K562 (cell line): ENCODE results near the gene FMNL1. TPM values are rescaled to one million over a fixed set of nuclear protein-coding genes. Genes with fewer than 3 reads are reported as not detected.
A peak's percentile ranks its signal among the peaks of the same experiment; 100 is the strongest.

ENCODE experiments used
- CHD2 ChIP-seq: IDR thresholded peaks from 2 replicates; pipeline ENCODE4 v1.6.1; 2011; ENCODE audit warnings: low read depth, low read length
- HNRNPH1 ChIP-seq: fragments of 200-400 bp; formaldehyde crosslinking; optimal IDR thresholded peaks from 2 replicates; pipeline ENCODE3; 2017; ENCODE audit warnings: low read depth, mild to moderate bottlenecking, low read length, moderate library complexity
- MIER1 ChIP-seq: fragments of 450-650 bp; IDR thresholded peaks from 2 replicates; pipeline ENCODE4 v1.6.1; 2016; ENCODE audit warnings: antibody characterized with exemption, mild to moderate bottlenecking, low read depth
- MTA2 ChIP-seq: fragments of 450-650 bp; IDR thresholded peaks from 2 replicates; pipeline ENCODE4 v1.6.1; 2016; ENCODE audit warnings: low read depth
- PHTF2 ChIP-seq: fragments of 250-450 bp; sonication (Bioruptor Pico); IDR thresholded peaks from 2 replicates; pipeline ENCODE4 v1.5.0; 2021; ENCODE audit warnings: mild to moderate bottlenecking
- SRSF1 ChIP-seq: fragments of 200-400 bp; formaldehyde crosslinking; IDR thresholded peaks from 2 replicates; pipeline ENCODE4 v1.6.1; 2017; ENCODE audit warnings: mild to moderate bottlenecking, low read depth, low read length, moderate library complexity
- TAF7 ChIP-seq: fragments of 450-650 bp; IDR thresholded peaks from 2 replicates; pipeline ENCODE4 v1.6.1; 2016; ENCODE audit warnings: missing genetic modification characterization, missing compliant biosample characterization
- ZBTB8A ChIP-seq: fragments of 450-650 bp; IDR thresholded peaks from 2 replicates; pipeline ENCODE4 v1.6.1; 2018; ENCODE audit warnings: mild to moderate bottlenecking, moderate library complexity; ENCODE audit not compliant: partially characterized antibody
- ZNF121 ChIP-seq: sonication (generic); formaldehyde crosslinking; conservative IDR thresholded peaks from 2 replicates; pipeline ENCODE4 v1.8.0; 2022; ENCODE audit warnings: missing genetic modification reagents
- ZNF232 ChIP-seq: sonication (generic); formaldehyde crosslinking; IDR thresholded peaks from 2 replicates; pipeline ENCODE4 v1.8.0; 2022; ENCODE audit warnings: mild to moderate bottlenecking, missing genetic modification reagents
- ZNF778 ChIP-seq: fragments of 450-650 bp; formaldehyde crosslinking; IDR thresholded peaks from 2 replicates; pipeline ENCODE4 v1.4.0; 2020; ENCODE audit warnings: mild to moderate bottlenecking, moderate library complexity
- polyA plus RNA-seq, 8 experiments: library from polyadenylated mRNA; depleted of rRNA in 4 of 8; stranded (reverse) in 5 of 8; unstranded in 3 of 8; fragments of >200 nt; fragmentation: Nextera tagmentation in 2 of 8; fragmentation: Illumina TruSeq in 1 of 8; extraction: Ambion mirVana in 2 of 8; extraction: Trizol in 1 of 8; gene quantifications; 2 replicates each; pipeline versions ENCODE4 v1.2.1 to v1.2.3, GENCODE V29; 2011 to 2014; ENCODE audit warnings: inconsistent platforms in 1 of 8, missing spikeins in 1 of 8
- total RNA-seq, 7 experiments: library from RNA; depleted of rRNA in 6 of 7; stranded (reverse); fragments of >200 nt in 6 of 7; fragmentation: Illumina TruSeq in 2 of 7; extraction: Trizol in 2 of 7; gene quantifications; 2 replicates each; pipeline versions ENCODE4 v1.2.1 to v1.2.3, GENCODE V29; 2011 to 2021; ENCODE audit warnings: low replicate concordance in 1 of 7
- TF ChIP-seq, protein P1 (sequence below): fragments of 450-650 bp; IDR thresholded peaks from 2 replicates; pipeline ENCODE4 v1.6.1; 2016; ENCODE audit warnings: low read depth
- TF ChIP-seq, protein P2 (sequence below), 2 experiments: fragments of 450-650 bp; conservative IDR thresholded peaks; 2 replicates each; pipeline ENCODE4 v1.6.1; 2017; ENCODE audit warnings: mild to moderate bottlenecking in 2 of 2, moderate library complexity in 2 of 2
- TF ChIP-seq, protein P3 (sequence below): sonication (generic); formaldehyde crosslinking; IDR thresholded peaks from 2 replicates; pipeline ENCODE4 v1.8.0; 2023; ENCODE audit warnings: mild to moderate bottlenecking, missing genetic modification reagents
- TF ChIP-seq, protein P4 (sequence below): fragments of 200-400 bp; formaldehyde crosslinking; IDR thresholded peaks from 2 replicates; pipeline ENCODE4 v1.6.1; 2017; ENCODE audit warnings: mild to moderate bottlenecking, low read depth, low read length, moderate library complexity

Gene FMNL1
- total and polyA plus RNA-seq, 9 of the 15 experiments (the other 6 are each of a cell fraction or from before 2014, with no cell fraction given): 0.70 to 36.6 (median 7.7) TPM

DNA sequence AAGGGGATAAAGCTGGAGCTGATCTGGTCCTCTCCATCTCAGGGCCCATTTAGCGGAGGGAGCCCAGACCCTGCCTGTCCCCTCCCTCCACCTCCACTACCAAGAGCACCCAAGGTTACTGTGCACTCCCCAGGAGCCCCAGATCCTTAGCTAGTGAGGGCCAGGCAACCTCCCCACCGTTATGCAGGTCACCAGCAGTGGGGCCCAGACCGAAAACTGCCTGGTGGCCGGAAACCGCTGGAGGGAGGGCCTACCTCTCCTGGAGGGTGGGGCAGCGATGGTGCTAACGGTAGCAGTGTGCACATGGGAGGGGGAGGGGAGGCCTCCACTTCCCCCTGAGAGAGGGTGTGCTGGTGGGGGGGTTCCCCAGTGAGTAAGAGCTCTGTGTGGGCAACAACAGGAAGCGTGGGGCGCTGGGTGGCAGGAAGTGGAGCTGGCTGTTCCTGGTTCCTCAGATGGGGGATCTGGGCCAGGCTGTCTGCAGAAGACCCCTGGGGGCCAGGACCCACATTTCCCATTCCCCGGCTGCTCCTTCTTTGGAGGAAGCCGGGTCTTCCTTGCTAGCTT, 4.4 kb downstream of the FMNL1 start (continued):
- TF ChIP-seq, protein P1, sequence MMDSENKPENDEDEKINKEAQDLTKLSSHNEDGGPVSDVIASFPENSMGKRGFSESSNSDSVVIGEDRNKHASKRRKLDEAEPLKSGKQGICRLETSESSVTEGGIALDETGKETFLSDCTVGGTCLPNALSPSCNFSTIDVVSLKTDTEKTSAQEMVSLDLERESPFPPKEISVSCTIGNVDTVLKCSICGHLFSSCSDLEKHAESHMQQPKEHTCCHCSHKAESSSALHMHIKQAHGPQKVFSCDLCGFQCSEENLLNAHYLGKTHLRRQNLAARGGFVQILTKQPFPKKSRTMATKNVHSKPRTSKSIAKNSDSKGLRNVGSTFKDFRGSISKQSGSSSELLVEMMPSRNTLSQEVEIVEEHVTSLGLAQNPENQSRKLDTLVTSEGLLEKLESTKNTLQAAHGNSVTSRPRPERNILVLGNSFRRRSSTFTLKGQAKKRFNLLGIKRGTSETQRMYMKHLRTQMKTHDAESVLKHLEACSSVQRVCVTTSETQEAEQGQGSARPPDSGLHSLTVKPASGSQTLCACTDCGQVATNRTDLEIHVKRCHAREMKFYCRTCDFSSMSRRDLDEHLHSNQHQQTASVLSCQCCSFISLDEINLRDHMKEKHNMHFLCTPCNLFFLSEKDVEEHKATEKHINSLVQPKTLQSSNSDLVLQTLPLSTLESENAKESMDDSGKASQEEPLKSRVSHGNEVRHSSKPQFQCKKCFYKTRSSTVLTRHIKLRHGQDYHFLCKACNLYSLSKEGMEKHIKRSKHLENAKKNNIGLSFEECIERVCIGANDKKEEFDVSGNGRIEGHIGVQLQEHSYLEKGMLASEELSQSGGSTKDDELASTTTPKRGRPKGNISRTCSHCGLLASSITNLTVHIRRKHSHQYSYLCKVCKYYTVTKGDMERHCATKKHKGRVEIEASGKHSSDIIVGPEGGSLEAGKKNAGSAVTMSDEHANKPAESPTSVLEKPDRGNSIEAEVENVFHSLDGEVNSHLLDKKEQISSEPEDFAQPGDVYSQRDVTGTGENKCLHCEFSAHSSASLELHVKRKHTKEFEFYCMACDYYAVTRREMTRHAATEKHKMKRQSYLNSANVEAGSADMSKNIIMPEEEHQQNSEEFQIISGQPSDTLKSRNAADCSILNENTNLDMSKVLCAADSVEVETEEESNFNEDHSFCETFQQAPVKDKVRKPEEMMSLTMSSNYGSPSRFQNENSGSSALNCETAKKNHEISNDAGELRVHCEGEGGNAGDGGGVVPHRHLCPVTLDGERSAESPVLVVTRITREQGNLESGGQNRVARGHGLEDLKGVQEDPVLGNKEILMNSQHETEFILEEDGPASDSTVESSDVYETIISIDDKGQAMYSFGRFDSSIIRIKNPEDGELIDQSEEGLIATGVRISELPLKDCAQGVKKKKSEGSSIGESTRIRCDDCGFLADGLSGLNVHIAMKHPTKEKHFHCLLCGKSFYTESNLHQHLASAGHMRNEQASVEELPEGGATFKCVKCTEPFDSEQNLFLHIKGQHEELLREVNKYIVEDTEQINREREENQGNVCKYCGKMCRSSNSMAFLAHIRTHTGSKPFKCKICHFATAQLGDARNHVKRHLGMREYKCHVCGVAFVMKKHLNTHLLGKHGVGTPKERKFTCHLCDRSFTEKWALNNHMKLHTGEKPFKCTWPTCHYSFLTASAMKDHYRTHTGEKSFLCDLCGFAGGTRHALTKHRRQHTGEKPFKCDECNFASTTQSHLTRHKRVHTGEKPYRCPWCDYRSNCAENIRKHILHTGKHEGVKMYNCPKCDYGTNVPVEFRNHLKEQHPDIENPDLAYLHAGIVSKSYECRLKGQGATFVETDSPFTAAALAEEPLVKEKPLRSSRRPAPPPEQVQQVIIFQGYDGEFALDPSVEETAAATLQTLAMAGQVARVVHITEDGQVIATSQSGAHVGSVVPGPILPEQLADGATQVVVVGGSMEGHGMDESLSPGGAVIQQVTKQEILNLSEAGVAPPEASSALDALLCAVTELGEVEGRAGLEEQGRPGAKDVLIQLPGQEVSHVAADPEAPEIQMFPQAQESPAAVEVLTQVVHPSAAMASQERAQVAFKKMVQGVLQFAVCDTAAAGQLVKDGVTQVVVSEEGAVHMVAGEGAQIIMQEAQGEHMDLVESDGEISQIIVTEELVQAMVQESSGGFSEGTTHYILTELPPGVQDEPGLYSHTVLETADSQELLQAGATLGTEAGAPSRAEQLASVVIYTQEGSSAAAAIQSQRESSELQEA: no peak
- TF ChIP-seq, protein P2, sequence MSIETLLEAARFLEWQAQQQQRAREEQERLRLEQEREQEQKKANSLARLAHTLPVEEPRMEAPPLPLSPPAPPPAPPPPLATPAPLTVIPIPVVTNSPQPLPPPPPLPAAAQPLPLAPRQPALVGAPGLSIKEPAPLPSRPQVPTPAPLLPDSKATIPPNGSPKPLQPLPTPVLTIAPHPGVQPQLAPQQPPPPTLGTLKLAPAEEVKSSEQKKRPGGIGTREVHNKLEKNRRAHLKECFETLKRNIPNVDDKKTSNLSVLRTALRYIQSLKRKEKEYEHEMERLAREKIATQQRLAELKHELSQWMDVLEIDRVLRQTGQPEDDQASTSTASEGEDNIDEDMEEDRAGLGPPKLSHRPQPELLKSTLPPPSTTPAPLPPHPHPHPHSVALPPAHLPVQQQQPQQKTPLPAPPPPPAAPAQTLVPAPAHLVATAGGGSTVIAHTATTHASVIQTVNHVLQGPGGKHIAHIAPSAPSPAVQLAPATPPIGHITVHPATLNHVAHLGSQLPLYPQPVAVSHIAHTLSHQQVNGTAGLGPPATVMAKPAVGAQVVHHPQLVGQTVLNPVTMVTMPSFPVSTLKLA (conservative IDR thresholded peaks at IDR 0.05): peak; percentile 87 to 92
- TF ChIP-seq MIER1 (no peak), ZNF778 (CRISPR knock-in tag) (no peak), HNRNPH1 (no peak), CHD2 (peak; percentile 31; the same call in 1 of the 2 replicates), SRSF1 (no peak), MTA2 (0 out of 2 replicates have a peak, but pooled peaks have one; percentile 12), TAF7 (tag) (no peak), ZNF121 (no peak), ZNF232 (CRISPR knock-in tag) (no peak), PHTF2 (no peak), ZBTB8A (no peak)
- TF ChIP-seq, protein P3, sequence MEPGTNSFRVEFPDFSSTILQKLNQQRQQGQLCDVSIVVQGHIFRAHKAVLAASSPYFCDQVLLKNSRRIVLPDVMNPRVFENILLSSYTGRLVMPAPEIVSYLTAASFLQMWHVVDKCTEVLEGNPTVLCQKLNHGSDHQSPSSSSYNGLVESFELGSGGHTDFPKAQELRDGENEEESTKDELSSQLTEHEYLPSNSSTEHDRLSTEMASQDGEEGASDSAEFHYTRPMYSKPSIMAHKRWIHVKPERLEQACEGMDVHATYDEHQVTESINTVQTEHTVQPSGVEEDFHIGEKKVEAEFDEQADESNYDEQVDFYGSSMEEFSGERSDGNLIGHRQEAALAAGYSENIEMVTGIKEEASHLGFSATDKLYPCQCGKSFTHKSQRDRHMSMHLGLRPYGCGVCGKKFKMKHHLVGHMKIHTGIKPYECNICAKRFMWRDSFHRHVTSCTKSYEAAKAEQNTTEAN (CRISPR knock-in tag): no peak
- TF ChIP-seq, protein P4, sequence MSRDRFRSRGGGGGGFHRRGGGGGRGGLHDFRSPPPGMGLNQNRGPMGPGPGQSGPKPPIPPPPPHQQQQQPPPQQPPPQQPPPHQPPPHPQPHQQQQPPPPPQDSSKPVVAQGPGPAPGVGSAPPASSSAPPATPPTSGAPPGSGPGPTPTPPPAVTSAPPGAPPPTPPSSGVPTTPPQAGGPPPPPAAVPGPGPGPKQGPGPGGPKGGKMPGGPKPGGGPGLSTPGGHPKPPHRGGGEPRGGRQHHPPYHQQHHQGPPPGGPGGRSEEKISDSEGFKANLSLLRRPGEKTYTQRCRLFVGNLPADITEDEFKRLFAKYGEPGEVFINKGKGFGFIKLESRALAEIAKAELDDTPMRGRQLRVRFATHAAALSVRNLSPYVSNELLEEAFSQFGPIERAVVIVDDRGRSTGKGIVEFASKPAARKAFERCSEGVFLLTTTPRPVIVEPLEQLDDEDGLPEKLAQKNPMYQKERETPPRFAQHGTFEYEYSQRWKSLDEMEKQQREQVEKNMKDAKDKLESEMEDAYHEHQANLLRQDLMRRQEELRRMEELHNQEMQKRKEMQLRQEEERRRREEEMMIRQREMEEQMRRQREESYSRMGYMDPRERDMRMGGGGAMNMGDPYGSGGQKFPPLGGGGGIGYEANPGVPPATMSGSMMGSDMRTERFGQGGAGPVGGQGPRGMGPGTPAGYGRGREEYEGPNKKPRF: no peak
